Measurements from ENCODE around the gene CACNA1G.

CACNA1G gene

GRCh38 chr17:50585891-50586290, 25.4 kb downstream of the CACNA1G start:
- DNase-seq = no peak

- no peak for DNase-seq
These were observed 26.1 kb downstream of the CACNA1G start for GRCh38 chr17:50586421-50587247.

- no peak for DNase-seq
These were observed 27.1 kb downstream of the CACNA1G start for GRCh38 chr17:50587571-50587970.

- DNase-seq = peak in 1 of 56 donors; percentile 21
These were observed 28.0 kb downstream of the CACNA1G start for GRCh38 chr17:50588391-50589049.

- DNase-seq = no peak
These were observed 28.7 kb downstream of the CACNA1G start for GRCh38 chr17:50589095-50589705.

GRCh38 chr17:50590946-50591737, 30.6 kb downstream of the CACNA1G start:
- no peak for DNase-seq

GRCh38 chr17:50593321-50593720, 32.8 kb downstream of the CACNA1G start:
- peak in 1 of 56 donors; percentile 8 for DNase-seq

- DNase-seq = no peak
These were observed 33.8 kb downstream of the CACNA1G start for GRCh38 chr17:50594128-50594823.

- no peak for DNase-seq
These were observed 34.4 kb downstream of the CACNA1G start for GRCh38 chr17:50594892-50595291.

- DNase-seq = peak in 1 of 56 donors; percentile 3
These were observed 35.9 kb downstream of the CACNA1G start for GRCh38 chr17:50596191-50597037.

GRCh38 chr17:50598487-50598886, 38.0 kb downstream of the CACNA1G start:
- DNase-seq = no peak

- DNase-seq = no peak
These were observed 39.1 kb downstream of the CACNA1G start for GRCh38 chr17:50599606-50600005.

- DNase-seq = no peak
These were observed 41.4 kb downstream of the CACNA1G start for GRCh38 chr17:50601823-50602375.

- no peak for DNase-seq
These were observed 42.3 kb downstream of the CACNA1G start for GRCh38 chr17:50602836-50603235.

- no peak for DNase-seq
These were observed 42.8 kb downstream of the CACNA1G start for GRCh38 chr17:50603340-50603739.

GRCh38 chr17:50604513-50604912, 44.0 kb downstream of the CACNA1G start:
- DNase-seq = peak in 9 of 56 donors; percentile 11 to 56 (median 17)

GRCh38 chr17:50605429-50605828, 44.9 kb downstream of the CACNA1G start:
- no peak for DNase-seq

- DNase-seq = no peak
These were observed 47.1 kb downstream of the CACNA1G start for GRCh38 chr17:50607522-50608175.
